GM12878 (cell line): Measurements from ENCODE around the gene ARL4D. TPM values are rescaled to one million over a fixed set of nuclear protein-coding genes. Genes with fewer than 3 reads are reported as not detected.
A peak's percentile ranks its signal among the peaks of the same experiment; 100 is the strongest.

Source experiments
- ASH2L ChIP-seq: fragments of 300-600, 200-600 bp; sonication (generic); IDR thresholded peaks from 2 replicates; pipeline ENCODE4 v1.6.1; 2017; ENCODE audit warnings: low read depth, mild to moderate bottlenecking, borderline replicate concordance
- ATF3 ChIP-seq: IDR thresholded peaks from 2 replicates; pipeline ENCODE4 v1.6.1; 2011; ENCODE audit warnings: low read depth, mild to moderate bottlenecking, low read length, moderate library complexity, borderline replicate concordance; ENCODE audit errors: extremely low read depth
- BCLAF1 ChIP-seq: fragments of 450-650 bp; IDR thresholded peaks from 2 replicates; pipeline ENCODE4 v1.6.1; 2017; ENCODE audit warnings: antibody characterized with exemption, mild to moderate bottlenecking, moderate library complexity
- BHLHE40 ChIP-seq, 2 experiments: fragments of 450-650 bp in 1 of 2; IDR thresholded peaks; 2 replicates each; pipeline ENCODE4 v1.6.1; 2011 to 2017; ENCODE audit warnings: low read depth in 2 of 2, borderline replicate concordance in 1 of 2, improper control_type of control experiment in 1 of 2, low read length in 1 of 2, mild to moderate bottlenecking in 1 of 2
- BRCA1 ChIP-seq: IDR thresholded peaks from 2 replicates; pipeline ENCODE4 v1.6.1; 2011; ENCODE audit warnings: low read depth, low read length, improper control_type of control experiment
- CBX3 ChIP-seq: fragments of 200-600 bp; sonication (generic); IDR thresholded peaks from 2 replicates; pipeline ENCODE4 v1.6.1; 2016; ENCODE audit warnings: low read depth, borderline replicate concordance
- EED ChIP-seq: sonication (generic); IDR thresholded peaks from 2 replicates; pipeline ENCODE4 v1.6.1; 2016; ENCODE audit warnings: antibody characterized with exemption, low read depth
- EGR1 ChIP-seq, 2 experiments: IDR thresholded peaks; 1 replicate in 1 of 2; 2 replicates in 1 of 2; pipeline ENCODE4 v1.6.1; 2011 to 2012; ENCODE audit warnings: low read depth in 2 of 2, low read length in 2 of 2, borderline replicate concordance in 1 of 2, mild to moderate bottlenecking in 1 of 2, moderate library complexity in 1 of 2
- EZH2 ChIP-seq: IDR thresholded peaks from 2 replicates; pipeline ENCODE4 v1.6.1; 2012; ENCODE audit warnings: low read depth, mild to moderate bottlenecking, control low read depth, inconsistent platforms, low read length, borderline replicate concordance; ENCODE audit not compliant: control insufficient read depth
- GATAD2B ChIP-seq: fragments of 450-650 bp; conservative IDR thresholded peaks from 2 replicates; pipeline ENCODE4 v1.6.1; 2017; ENCODE audit warnings: low read depth, mild to moderate bottlenecking, moderate library complexity
- MTA3 ChIP-seq: IDR thresholded peaks from 2 replicates; pipeline ENCODE4 v1.6.1; 2012; ENCODE audit warnings: low read length, inconsistent platforms, borderline replicate concordance
- MYB ChIP-seq: fragments of 150-350 bp; IDR thresholded peaks from 2 replicates; pipeline ENCODE4 v1.6.1; 2014; ENCODE audit warnings: mild to moderate bottlenecking, low read depth, low read length, borderline replicate concordance
- NRF1 ChIP-seq: conservative IDR thresholded peaks from 2 replicates; pipeline ENCODE4 v1.6.1; 2011; ENCODE audit warnings: mild to moderate bottlenecking, low read depth, low read length, improper control_type of control experiment
- PAX8 ChIP-seq: fragments of 450-650 bp; IDR thresholded peaks from 2 replicates; pipeline ENCODE4 v1.6.1; 2017; ENCODE audit warnings: mild to moderate bottlenecking, moderate library complexity
- PML ChIP-seq: IDR thresholded peaks from 2 replicates; pipeline ENCODE4 v1.6.1; 2012; ENCODE audit warnings: low read length, inconsistent platforms
- RBBP5 ChIP-seq: fragments of 200-600 bp; sonication (generic); conservative IDR thresholded peaks from 2 replicates; pipeline ENCODE4 v1.6.1; 2016
- RCOR1 ChIP-seq: conservative IDR thresholded peaks from 2 replicates; pipeline ENCODE4 v1.6.1; 2012; ENCODE audit warnings: low read depth, low read length, improper control_type of control experiment
- RFX5 ChIP-seq: IDR thresholded peaks from 2 replicates; pipeline ENCODE4 v1.6.1; 2011; ENCODE audit warnings: low read depth, low read length, improper control_type of control experiment
- SMAD1 ChIP-seq: fragments of 450-650 bp; IDR thresholded peaks from 2 replicates; pipeline ENCODE4 v1.6.1; 2018; ENCODE audit warnings: mild to moderate bottlenecking, low read depth; ENCODE audit not compliant: partially characterized antibody
- SMARCA5 ChIP-seq: fragments of 450-650 bp; IDR thresholded peaks from 2 replicates; pipeline ENCODE4 v1.6.1; 2017; ENCODE audit warnings: mild to moderate bottlenecking
- TARDBP ChIP-seq: IDR thresholded peaks from 2 replicates; pipeline ENCODE4 v1.6.1; 2016; ENCODE audit warnings: borderline replicate concordance
- TCF12 ChIP-seq: IDR thresholded peaks from 2 replicates; pipeline ENCODE4 v1.6.1; 2011; ENCODE audit warnings: low read depth, mild to moderate bottlenecking, low read length
- ZBTB40 ChIP-seq: fragments of 450-650 bp; IDR thresholded peaks from 2 replicates; pipeline ENCODE4 v1.6.1; 2016; ENCODE audit warnings: mild to moderate bottlenecking, moderate library complexity, borderline replicate concordance
- ZNF217 ChIP-seq: fragments of 450-650 bp; IDR thresholded peaks from 2 replicates; pipeline ENCODE4 v1.6.1; 2017; ENCODE audit warnings: antibody characterized with exemption, mild to moderate bottlenecking
- polyA plus RNA-seq, 11 experiments: library from polyadenylated mRNA; depleted of rRNA in 4 of 11; unstranded in 6 of 11; stranded (reverse) in 5 of 11; fragments of >200 nt; fragmentation: Nextera tagmentation in 4 of 11; fragmentation: Illumina TruSeq in 1 of 11; extraction: Ambion mirVana in 4 of 11; extraction: Trizol in 1 of 11; gene quantifications; 1 replicate in 1 of 11; 2 replicates in 10 of 11; pipeline versions ENCODE4 v1.2.1 to v1.2.3, GENCODE V29; 2011 to 2016; ENCODE audit warnings: inconsistent platforms in 2 of 11, missing spikeins in 2 of 11, low read depth in 1 of 11
- total RNA-seq, 4 experiments: library from RNA; depleted of rRNA in 3 of 4; stranded (reverse); fragments of >200 nt in 3 of 4; fragmentation: Illumina TruSeq in 1 of 4; extraction: Trizol in 1 of 4; gene quantifications; 2 replicates each; pipeline versions ENCODE4 v1.2.1 to v1.2.3, GENCODE V29; 2013 to 2021

The ARL4D gene
- total and polyA plus RNA-seq, 10 of the 15 experiments (the other 5 are each of a cell fraction or from before 2014, with no cell fraction given): 0.10 to 1.5 (median 0.75) TPM

DNA sequence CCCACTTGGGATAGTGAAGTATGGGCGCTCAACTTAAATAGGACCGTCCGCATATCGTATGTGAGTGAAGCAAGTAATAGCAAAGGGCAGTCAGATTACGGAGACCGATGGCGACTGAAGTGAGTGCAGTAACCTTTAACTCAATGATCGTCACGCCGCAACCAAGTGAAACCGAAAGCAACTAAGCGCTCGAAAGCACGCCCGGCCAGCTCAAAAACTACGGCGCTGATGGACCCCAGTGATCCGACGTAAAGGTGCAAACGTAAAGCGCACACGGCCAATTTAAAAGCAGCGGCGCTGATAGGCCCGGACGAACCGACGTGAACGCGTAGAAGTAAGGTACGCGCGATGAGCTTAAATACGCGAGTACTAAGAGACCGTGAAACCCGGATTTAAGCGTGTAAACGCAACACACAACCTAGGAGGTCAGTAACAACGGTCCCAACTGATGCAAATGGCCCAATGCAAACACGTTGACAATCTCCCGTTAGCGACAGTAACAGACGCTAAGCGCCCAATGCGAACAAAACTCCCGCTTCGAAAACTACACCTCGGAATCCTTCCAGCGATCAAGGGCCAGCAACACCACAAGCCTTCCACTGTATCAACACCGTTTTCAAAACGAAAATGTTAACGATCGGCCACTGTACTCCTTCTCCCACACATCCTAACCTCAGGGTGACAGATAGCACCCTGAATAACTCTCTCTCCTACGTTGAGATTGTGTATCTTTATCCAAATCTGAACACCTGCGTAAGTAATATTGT lies 37.9 kb upstream of the ARL4D start (continued):
- peak; percentile 70; the same call in 1 of the 2 replicates for TF ChIP-seq EED
- TF ChIP-seq NRF1: no peak
- no peak for TF ChIP-seq RFX5
- no peak for TF ChIP-seq ZNF217
- 0 out of 2 replicates have a peak, but pooled peaks have one; percentile 71 for TF ChIP-seq RCOR1
- TF ChIP-seq ASH2L: no peak
- TF ChIP-seq ZBTB40: 0 out of 2 replicates have a peak, but pooled peaks have one; percentile 16
- TF ChIP-seq RBBP5: no peak
- TF ChIP-seq CBX3: no peak
- peak; percentile 97 for TF ChIP-seq TCF12
- TF ChIP-seq MYB: peak; percentile 97
- peak; percentile 100 for TF ChIP-seq SMAD1
- peak; percentile 13; the same call in 1 of the 2 replicates for TF ChIP-seq BRCA1
- peak; percentile 100 for TF ChIP-seq PML
- TF ChIP-seq BCLAF1: peak; percentile 93
- TF ChIP-seq GATAD2B: peak; percentile 93
- TF ChIP-seq TARDBP: peak; percentile 100
- TF ChIP-seq EGR1 (IDR thresholded peaks at IDR 0.05; ENCODE audit: borderline replicate concordance in 1 of 2, low read depth in 2 of 2, low read length in 2 of 2): peak; percentile 76 to 92
- TF ChIP-seq MTA3: peak; percentile 100
- TF ChIP-seq PAX8: peak; percentile 79; the same call in 1 of the 2 replicates
- TF ChIP-seq ATF3: no peak
- peak; percentile 55 to 71 for TF ChIP-seq BHLHE40 (IDR thresholded peaks at IDR 0.05; ENCODE audit: borderline replicate concordance in 1 of 2, low read depth in 2 of 2, low read length in 1 of 2)
- TF ChIP-seq EZH2: no peak
- TF ChIP-seq SMARCA5: peak; percentile 69
